ENCODE data around the gene UCP1. TPM values are rescaled to one million over a fixed set of nuclear protein-coding genes. Genes with fewer than 3 reads are reported as not detected.

UCP1 gene
- total RNA-seq, 1 donor from 2014 or later = not detected

- Mint-ChIP-seq H3K4me1 (ENCODE audit: low read depth) (no peaks in the 10 kb centered on the region), H3K4me3 (ENCODE audit: unreplicated experiment) (no peak overlapping the region), H3K27ac (ENCODE audit: unreplicated experiment) (no peak overlapping the region), H3K9me3 (ENCODE audit: low read depth) (no peaks in the 10 kb centered on the region), H3K36me3 (ENCODE audit: low read depth) (no peaks in the 10 kb centered on the region), H3K27me3 (ENCODE audit: low read depth) (peaks cover 8% of the 10 kb centered on the region)
- DNase-seq (ENCODE audit: low spot score) = no peak
- TF ChIP-seq, protein P1, sequence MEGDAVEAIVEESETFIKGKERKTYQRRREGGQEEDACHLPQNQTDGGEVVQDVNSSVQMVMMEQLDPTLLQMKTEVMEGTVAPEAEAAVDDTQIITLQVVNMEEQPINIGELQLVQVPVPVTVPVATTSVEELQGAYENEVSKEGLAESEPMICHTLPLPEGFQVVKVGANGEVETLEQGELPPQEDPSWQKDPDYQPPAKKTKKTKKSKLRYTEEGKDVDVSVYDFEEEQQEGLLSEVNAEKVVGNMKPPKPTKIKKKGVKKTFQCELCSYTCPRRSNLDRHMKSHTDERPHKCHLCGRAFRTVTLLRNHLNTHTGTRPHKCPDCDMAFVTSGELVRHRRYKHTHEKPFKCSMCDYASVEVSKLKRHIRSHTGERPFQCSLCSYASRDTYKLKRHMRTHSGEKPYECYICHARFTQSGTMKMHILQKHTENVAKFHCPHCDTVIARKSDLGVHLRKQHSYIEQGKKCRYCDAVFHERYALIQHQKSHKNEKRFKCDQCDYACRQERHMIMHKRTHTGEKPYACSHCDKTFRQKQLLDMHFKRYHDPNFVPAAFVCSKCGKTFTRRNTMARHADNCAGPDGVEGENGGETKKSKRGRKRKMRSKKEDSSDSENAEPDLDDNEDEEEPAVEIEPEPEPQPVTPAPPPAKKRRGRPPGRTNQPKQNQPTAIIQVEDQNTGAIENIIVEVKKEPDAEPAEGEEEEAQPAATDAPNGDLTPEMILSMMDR (IDR thresholded peaks at IDR 0.05) = no peak
Measured at GRCh38 chr4:140600408-140600807, 31.6 kb upstream of the UCP1 start.

DNA sequence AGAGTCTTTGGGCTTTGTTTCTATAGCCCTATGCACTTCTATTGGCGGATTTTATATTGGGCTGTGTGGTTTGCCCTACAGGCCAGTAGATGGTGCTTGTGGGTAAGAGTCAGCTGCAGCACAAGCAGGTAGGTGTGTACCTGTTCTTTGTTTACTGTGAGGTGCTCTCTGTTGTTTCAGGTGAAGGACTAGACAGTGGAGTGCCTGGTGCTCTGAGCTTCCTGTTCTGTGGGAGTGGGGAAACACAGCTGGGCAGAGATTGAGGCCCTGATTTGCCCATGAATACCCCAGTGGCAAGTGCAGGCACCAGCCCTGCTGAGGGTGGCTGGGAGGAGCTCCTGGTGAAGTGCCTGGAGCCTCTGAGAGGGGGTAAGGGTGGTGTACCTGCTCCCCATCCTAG, 26.3 kb upstream of the UCP1 start:
- Mint-ChIP-seq H3K27ac (ENCODE audit: unreplicated experiment) (no peak overlapping the region), H3K9me3 (ENCODE audit: low read depth) (peaks cover 15% of the 10 kb centered on the region), H3K36me3 (ENCODE audit: low read depth) (peaks cover 4% of the 10 kb centered on the region), H3K4me1 (ENCODE audit: low read depth) (no peaks in the 10 kb centered on the region), H3K27me3 (ENCODE audit: low read depth) (peaks cover 25% of the 10 kb centered on the region), H3K4me3 (ENCODE audit: unreplicated experiment) (no peak overlapping the region)
- TF ChIP-seq, protein P1 (IDR thresholded peaks at IDR 0.05) = peak; percentile 66
- no peak for DNase-seq (ENCODE audit: low spot score)

GRCh38 chr4:140584439-140584838, 15.7 kb upstream of the UCP1 start:
- H3K36me3 Mint-ChIP-seq (ENCODE audit: low read depth) = no peaks in the 10 kb centered on the region
- no peak overlapping the region for H3K4me3 Mint-ChIP-seq (ENCODE audit: unreplicated experiment)
- no peaks in the 10 kb centered on the region for H3K4me1 Mint-ChIP-seq (ENCODE audit: low read depth)
- peaks cover 22% of the 10 kb centered on the region for H3K27me3 Mint-ChIP-seq (ENCODE audit: low read depth)
- no peaks in the 10 kb centered on the region for H3K9me3 Mint-ChIP-seq (ENCODE audit: low read depth)
- TF ChIP-seq, protein P1 (IDR thresholded peaks at IDR 0.05) = no peak
- no peak for DNase-seq (ENCODE audit: low spot score)
- H3K27ac Mint-ChIP-seq (ENCODE audit: unreplicated experiment) = no peak overlapping the region

DNA sequence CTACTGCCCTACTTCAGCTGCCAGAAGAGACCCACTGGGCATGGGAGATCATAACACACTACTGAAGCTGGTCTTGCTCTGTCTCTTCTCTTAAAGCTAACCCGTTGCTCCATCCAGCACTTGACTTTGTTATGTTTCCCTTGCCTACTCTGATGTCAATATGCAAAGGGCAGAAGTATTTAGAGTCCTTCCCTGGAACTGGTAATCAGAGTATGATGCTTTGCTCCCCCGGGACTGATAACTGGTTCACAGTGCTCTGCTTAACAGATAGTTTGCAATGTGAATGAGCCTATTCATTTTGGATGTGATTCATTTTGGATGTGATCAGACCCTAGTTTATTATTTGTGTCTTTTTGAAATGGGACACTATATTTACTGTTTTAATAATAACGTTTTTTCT, 12.3 kb upstream of the UCP1 start:
- Mint-ChIP-seq H3K27ac (ENCODE audit: unreplicated experiment) (no peak overlapping the region), H3K36me3 (ENCODE audit: low read depth) (no peaks in the 10 kb centered on the region), H3K4me1 (ENCODE audit: low read depth) (no peaks in the 10 kb centered on the region), H3K27me3 (ENCODE audit: low read depth) (peaks cover 21% of the 10 kb centered on the region), H3K9me3 (ENCODE audit: low read depth) (no peaks in the 10 kb centered on the region), H3K4me3 (ENCODE audit: unreplicated experiment) (no peak overlapping the region)
- DNase-seq (ENCODE audit: low spot score) = no peak
- TF ChIP-seq, protein P1 (IDR thresholded peaks at IDR 0.05) = no peak

GRCh38 chr4:140579278-140579677, 10.5 kb upstream of the UCP1 start:
- Mint-ChIP-seq H3K4me1 (ENCODE audit: low read depth) (no peaks in the 10 kb centered on the region), H3K4me3 (ENCODE audit: unreplicated experiment) (no peak overlapping the region), H3K27me3 (ENCODE audit: low read depth) (peaks cover 20% of the 10 kb centered on the region), H3K36me3 (ENCODE audit: low read depth) (no peaks in the 10 kb centered on the region), H3K9me3 (ENCODE audit: low read depth) (no peaks in the 10 kb centered on the region), H3K27ac (ENCODE audit: unreplicated experiment) (no peak overlapping the region)
- DNase-seq (ENCODE audit: low spot score) = no peak
- TF ChIP-seq, protein P1 (IDR thresholded peaks at IDR 0.05) = no peak
